IMR-90 (cell line): ENCODE results near the gene RBFOX1. TPM values are rescaled to one million over a fixed set of nuclear protein-coding genes. Genes with fewer than 3 reads are reported as not detected.

Experiments used
- ATAC-seq: fragments of 200-7000 bp; cut with Tn5 transposase; 2 replicates; pipeline ENCODE4 v1.9.1; 2020; ENCODE audit warnings: low read depth, mild to moderate bottlenecking, moderate library complexity
- BruUV-seq: library from RNA; stranded (reverse); fragments of 400-500 nt; replicated peaks from 2 replicates; lab custom pipeline; 2021; lab: Mats Ljungman, UMichigan
- CTCF ChIA-PET: fragments of 300-600 bp; formaldehyde crosslinking; extraction: SDS; loops from one replicate; lab custom pipeline; 2021; ENCODE audit warnings: antibody characterized with exemption; lab: Yijun Ruan, JAX
- POLR2A ChIA-PET: fragments of 300-600 bp; sonication (Branson Sonifier 250); formaldehyde crosslinking; loops from one replicate; lab custom pipeline; 2022; ENCODE audit warnings: antibody characterized with exemption; ENCODE audit not compliant: unreplicated experiment; lab: Charles Lee
- DNase-seq: peaks from one replicate; pipeline ENCODE4 v3.0.0; 2013
- H2AFZ ChIP-seq: replicated peaks from 2 replicates; pipeline ENCODE3; 2013; ENCODE audit warnings: low read length, mild to moderate bottlenecking; ENCODE audit not compliant: poor library complexity
- H2AK5ac ChIP-seq: 2 replicates; pipeline ENCODE4 v1.6.1; 2013; ENCODE audit warnings: low read depth, low read length, inconsistent platforms
- H2AK9ac ChIP-seq: replicated peaks from 2 replicates; pipeline ENCODE3; 2013; ENCODE audit warnings: mild to moderate bottlenecking, low read depth, low read length, moderate library complexity; ENCODE audit not compliant: poor library complexity
- H2BK120ac ChIP-seq: 2 replicates; pipeline ENCODE4 v1.6.1; 2013; ENCODE audit warnings: low read depth, low read length, inconsistent platforms
- H2BK15ac ChIP-seq: 3 replicates; pipeline ENCODE4 v1.6.1; 2013; ENCODE audit warnings: low read depth, low read length, inconsistent platforms
- H2BK20ac ChIP-seq: 2 replicates; pipeline ENCODE4 v1.6.1; 2013; ENCODE audit warnings: low read depth, mild to moderate bottlenecking, inconsistent platforms, low read length, moderate library complexity
- H2BK5ac ChIP-seq: 2 replicates; pipeline ENCODE4 v1.6.1; 2013; ENCODE audit warnings: mild to moderate bottlenecking, low read depth, low read length, inconsistent platforms; ENCODE audit not compliant: poor library complexity, severe bottlenecking
- H3K14ac ChIP-seq: replicated peaks from 2 replicates; pipeline ENCODE4 v1.6.1; 2013; ENCODE audit warnings: low read depth, low read length, inconsistent platforms
- H3K18ac ChIP-seq: 2 replicates; pipeline ENCODE4 v1.6.1; 2013; ENCODE audit warnings: low read depth, low read length, control low read depth
- H3K23ac ChIP-seq: 2 replicates; pipeline ENCODE4 v1.6.1; 2013; ENCODE audit warnings: low read depth, low read length, inconsistent platforms
- H3K27ac ChIP-seq: 2 replicates; pipeline ENCODE4 v1.5.1; 2013; ENCODE audit warnings: mild to moderate bottlenecking, control low read depth, low read length; ENCODE audit not compliant: insufficient read depth
- H3K27me3 ChIP-seq: 2 replicates; pipeline ENCODE4 v1.6.1; 2013; ENCODE audit warnings: low read length; ENCODE audit not compliant: control insufficient read depth, insufficient read depth
- H3K36me3 ChIP-seq: 2 replicates; pipeline ENCODE4 v1.6.1; 2013; ENCODE audit warnings: low read length, mixed read lengths; ENCODE audit not compliant: control insufficient read depth, insufficient read depth
- H3K4ac ChIP-seq: 2 replicates; pipeline ENCODE4 v1.6.1; 2013; ENCODE audit warnings: low read depth, low read length, inconsistent platforms
- H3K4me1 ChIP-seq: 2 replicates; pipeline ENCODE4 v1.6.1; 2013; ENCODE audit warnings: low read length, mixed read lengths; ENCODE audit not compliant: control insufficient read depth, insufficient read depth
- H3K4me2 ChIP-seq: 2 replicates; pipeline ENCODE4 v1.6.1; 2013; ENCODE audit warnings: low read depth, mild to moderate bottlenecking, control low read depth, low read length, moderate library complexity
- H3K4me3 ChIP-seq: 2 replicates; pipeline ENCODE4 v1.5.1; 2013; ENCODE audit warnings: low read depth, mild to moderate bottlenecking, control low read depth, low read length, moderate library complexity; ENCODE audit not compliant: insufficient read depth
- H3K56ac ChIP-seq: 2 replicates; pipeline ENCODE4 v1.6.1; 2013; ENCODE audit warnings: low read length, inconsistent platforms; ENCODE audit not compliant: insufficient read depth; ENCODE audit errors: extremely low read depth
- H3K79me1 ChIP-seq, 2 experiments: 2 replicates each; pipeline ENCODE4 v1.6.1; 2013; ENCODE audit warnings: low read length in 2 of 2, inconsistent platforms in 1 of 2, low read depth in 1 of 2
- H3K9ac ChIP-seq: 2 replicates; pipeline ENCODE4 v1.6.1; 2013; ENCODE audit warnings: low read depth, low read length, control low read depth
- H3K9me1 ChIP-seq: 2 replicates; pipeline ENCODE4 v1.6.1; 2013; ENCODE audit warnings: low read length, inconsistent platforms; ENCODE audit not compliant: insufficient read depth
- H3K9me3 ChIP-seq: 2 replicates; pipeline ENCODE4 v1.6.1; 2013; ENCODE audit warnings: low read length; ENCODE audit not compliant: control insufficient read depth, insufficient read depth
- H4K20me1 ChIP-seq: 2 replicates; pipeline ENCODE4 v1.6.1; 2013; ENCODE audit warnings: low read length, inconsistent platforms; ENCODE audit not compliant: insufficient read depth
- H4K5ac ChIP-seq: 2 replicates; pipeline ENCODE4 v1.6.1; 2013; ENCODE audit warnings: mild to moderate bottlenecking, low read depth, low read length, control low read depth
- H4K8ac ChIP-seq, 2 experiments: 2 replicates each; pipeline ENCODE4 v1.6.1; 2013; ENCODE audit warnings: low read depth in 2 of 2, low read length in 2 of 2, control low read depth in 1 of 2, inconsistent platforms in 1 of 2
- H4K91ac ChIP-seq: 2 replicates; pipeline ENCODE4 v1.6.1; 2013; ENCODE audit warnings: low read depth, low read length, inconsistent platforms; ENCODE audit not compliant: insufficient read depth
- BHLHE40 ChIP-seq: fragments of 150-350 bp; IDR thresholded peaks from 2 replicates; pipeline ENCODE4 v1.6.1; 2016; ENCODE audit warnings: mild to moderate bottlenecking, low read depth, low read length
- CEBPB ChIP-seq: IDR thresholded peaks from 2 replicates; pipeline ENCODE4 v1.6.1; 2012; ENCODE audit warnings: low read depth, low read length, improper control_type of control experiment
- CHD1 ChIP-seq: IDR thresholded peaks from 2 replicates; pipeline ENCODE4 v1.6.1; 2012; ENCODE audit warnings: low read depth, low read length, improper control_type of control experiment
- FOS ChIP-seq: fragments of 150-350 bp; IDR thresholded peaks from 2 replicates; pipeline ENCODE4 v1.6.1; 2016; ENCODE audit warnings: low read depth, low read length
- MAFK ChIP-seq: IDR thresholded peaks from 2 replicates; pipeline ENCODE4 v1.6.1; 2012; ENCODE audit warnings: low read depth, low read length, improper control_type of control experiment
- NFE2L2 ChIP-seq: fragments of 150-350 bp; IDR thresholded peaks from 2 replicates; pipeline ENCODE4 v1.6.1; 2016; ENCODE audit warnings: low read depth, mild to moderate bottlenecking, low read length
- POLR2A ChIP-seq: IDR thresholded peaks from 2 replicates; pipeline ENCODE4 v1.6.1; 2012; ENCODE audit warnings: mild to moderate bottlenecking, low read depth, low read length
- RAD21 ChIP-seq: IDR thresholded peaks from 2 replicates; pipeline ENCODE4 v1.6.1; 2012; ENCODE audit warnings: low read length, improper control_type of control experiment
- RCOR1 ChIP-seq: IDR thresholded peaks from 2 replicates; pipeline ENCODE4 v1.6.1; 2012; ENCODE audit warnings: mild to moderate bottlenecking, low read length, improper control_type of control experiment; ENCODE audit not compliant: insufficient replicate concordance
- RFX5 ChIP-seq: IDR thresholded peaks from 2 replicates; pipeline ENCODE4 v1.8.0; 2012; ENCODE audit warnings: low read depth, mild to moderate bottlenecking, low read length, moderate library complexity
- USF2 ChIP-seq: fragments of 150-350 bp; IDR thresholded peaks from 2 replicates; pipeline ENCODE4 v1.6.1; 2017; ENCODE audit warnings: mild to moderate bottlenecking, antibody characterized with exemption, low read length, low read depth
- WGBS, 2 experiments: methylation state at CpG; one replicate each; pipeline versions ENCODE4 v1.1.5 to v1.1.7; 2013; ENCODE audit warnings: missing lambda C conversion rate in 2 of 2; ENCODE audit not compliant: insufficient read length in 1 of 2; ENCODE audit errors: extremely low coverage in 2 of 2; 5-methylcytosine and 5-hydroxymethylcytosine counted together
- dilution Hi-C: fragments of 300-500 bp; cut with HindIII; formaldehyde crosslinking; loops from one replicate; pipeline ENCODE4 v1.14.3; 2018; ENCODE audit warnings: low sequenced_read_pairs; ENCODE audit not compliant: unreplicated experiment
- in situ Hi-C: fragments of 300-500 bp; cut with MboI; formaldehyde crosslinking; loops from 3 replicates; pipeline ENCODE4 v1.14.3; 2019; ENCODE audit warnings: low sequenced_read_pairs, inconsistent platforms, mixed read lengths
- intact Hi-C: fragments of 100-400 bp; cut with micrococcal nuclease; formaldehyde crosslinking; loops from 2 replicates; pipeline ENCODE4 v1.10.0; 2022
- polyA plus RNA-seq, 3 experiments: library from polyadenylated mRNA; depleted of rRNA; stranded (reverse); fragments of >200 nt; gene quantifications; 2 replicates each; pipeline ENCODE4 v1.2.3, GENCODE V29; 2012; ENCODE audit warnings: low replicate concordance in 1 of 3
- total RNA-seq: library from RNA; depleted of rRNA; stranded (reverse); fragments of >200 nt; gene quantifications from 2 replicates; pipeline ENCODE4 v1.2.3, GENCODE V29; 2012

The RBFOX1 gene
- total and polyA plus RNA-seq, 2 of the 4 experiments (the other 2 are of a cell fraction) = not detected

DNA sequence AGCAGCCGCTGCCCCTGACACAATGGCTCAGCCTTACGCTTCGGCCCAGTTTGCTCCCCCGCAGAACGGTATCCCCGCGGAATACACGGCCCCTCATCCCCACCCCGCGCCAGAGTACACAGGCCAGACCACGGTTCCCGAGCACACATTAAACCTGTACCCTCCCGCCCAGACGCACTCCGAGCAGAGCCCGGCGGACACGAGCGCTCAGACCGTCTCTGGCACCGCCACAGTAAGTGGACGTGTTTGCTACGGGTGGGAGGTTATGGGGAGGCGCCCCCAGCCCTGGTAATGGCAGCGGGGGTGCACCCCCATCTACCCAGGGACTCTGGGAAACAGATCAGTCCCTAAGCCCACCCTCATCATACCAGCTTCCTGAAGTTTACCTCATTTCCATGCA lies 185.5 kb downstream of the RBFOX1 start:
- Histone ChIP-seq H2BK15ac (no peak overlapping the region), H4K8ac (no peak overlapping the region), H2BK120ac (no peak overlapping the region), H4K20me1 (no peaks in the 10 kb centered on the region), H3K27ac (no peak overlapping the region), H3K79me1 (no peaks in the 10 kb centered on the region), H3K4me2 (no peak overlapping the region), H2AFZ (no peak overlapping the region), H3K23ac (no peak overlapping the region), H3K18ac (no peak overlapping the region), H4K91ac (no peak overlapping the region), H3K56ac (no peak overlapping the region), H3K4me3 (no peak overlapping the region), H3K9me3 (peaks cover 18% of the 10 kb centered on the region), H2BK20ac (no peak overlapping the region), H3K4me1 (no peaks in the 10 kb centered on the region), H3K4ac (no peak overlapping the region), H2BK5ac (no peak overlapping the region), H3K14ac (no peak overlapping the region), H3K27me3 (no peaks in the 10 kb centered on the region), H3K9me1 (no peaks in the 10 kb centered on the region), H3K36me3 (no peaks in the 10 kb centered on the region), H4K5ac (no peak overlapping the region), H2AK5ac (no peak overlapping the region), H3K9ac (no peak overlapping the region), H2AK9ac (no peak overlapping the region)
- POLR2A ChIA-PET = no interaction called here
- BruUV-seq = no TSS peak
- ATAC-seq (no peak), DNase-seq (no peak)
- CTCF ChIA-PET = no interaction called here
- TF ChIP-seq RAD21 = no peak
- TF ChIP-seq USF2 = no peak
- TF ChIP-seq NFE2L2 = no peak
- TF ChIP-seq CHD1 = no peak
- TF ChIP-seq MAFK = no peak
- TF ChIP-seq FOS = no peak
- TF ChIP-seq BHLHE40 = no peak
- no peak for TF ChIP-seq POLR2A
- no peak for TF ChIP-seq CEBPB
- no peak for TF ChIP-seq RCOR1
- TF ChIP-seq RFX5 = no peak
- in situ Hi-C loops = no loop called here
- intact Hi-C loops = no loop called here
- WGBS, 2 experiments = 94% methylated on average over 7 of the region's 25 CpGs; no CpG with 5 or more reads in 1 of the 2 experiments
- dilution Hi-C loops = no loop called here
